ENCODE measurements around the gene HMGCR. TPM values are rescaled to one million over a fixed set of nuclear protein-coding genes. Genes with fewer than 3 reads are reported as not detected.

The HMGCR gene
- total and polyA plus RNA-seq, 2 donors (not counting 3 experiments of a cell fraction or from before 2014, with no cell fraction given): 39.6 to 104 TPM

GRCh38 chr5:75389430-75389829 is 52.4 kb downstream of the HMGCR start:
- Histone ChIP-seq H3K4me2 (ENCODE audit: insufficient read depth, low read length) (no peak overlapping the region), H3K27ac (ENCODE audit: insufficient read depth, low read depth, low read length) (no peak overlapping the region), H3K4me1 (ENCODE audit: control insufficient read depth, extremely low read depth, insufficient read depth, low read length) (no peaks in the 10 kb centered on the region), H3K27me3 (ENCODE audit: control insufficient read depth in 2 of 2, insufficient read depth in 2 of 2, low read length in 2 of 2) (no peaks in the 10 kb centered on the region), H3K4me3 (replicated peaks in 1 of 3; ENCODE audit: insufficient read depth in 1 of 3, low read depth in 1 of 3, low read length in 3 of 3) (no peak overlapping the region), H3K9ac (replicated peaks; ENCODE audit: extremely low read depth, insufficient read depth, low read length) (no peak overlapping the region), H2AFZ (ENCODE audit: low read depth, low read length) (no peak overlapping the region), H4K20me1 (replicated peaks; ENCODE audit: control insufficient read depth, extremely low read depth, insufficient read depth, low read length) (no peaks in the 10 kb centered on the region), H3K9me3 (replicated peaks; ENCODE audit: control insufficient read depth, insufficient read depth, low read length) (no peaks in the 10 kb centered on the region), H3K36me3 (ENCODE audit: control insufficient read depth in 2 of 2, extremely low read depth in 1 of 2, insufficient read depth in 2 of 2, low read length in 2 of 2) (peaks cover 0 to 3% of the 10 kb centered on the region in 2 experiments), H3K9me1 (replicated peaks; ENCODE audit: control insufficient read depth, extremely low read depth, insufficient read depth, low read length) (no peaks in the 10 kb centered on the region), H3K79me2 (ENCODE audit: control insufficient read depth, insufficient read depth, low read length) (no peaks in the 10 kb centered on the region)
- ChIA-PET CTCF (no interaction called here), POLR2A (no interaction called here)
- TF ChIP-seq MAX (IDR thresholded peaks at IDR 0.05; ENCODE audit: insufficient read depth, insufficient read length) (no peak), EZH2 (IDR thresholded peaks at IDR 0.05; ENCODE audit: borderline replicate concordance, low read depth, low read length, severe bottlenecking) (no peak), GATA2 (IDR thresholded peaks at IDR 0.05; ENCODE audit: insufficient read depth, insufficient read length, low read depth, low read length) (no peak), FOS (IDR thresholded peaks at IDR 0.05; ENCODE audit: borderline replicate concordance, insufficient read depth, low read length) (no peak), POLR2A (IDR thresholded peaks at IDR 0.05; ENCODE audit: low read depth, low read length) (no peak), MYC (IDR thresholded peaks at IDR 0.05; ENCODE audit: low read depth, low read length) (no peak), CTCF (IDR thresholded peaks at IDR 0.05; ENCODE audit: extremely low read depth in 1 of 2, insufficient read depth in 1 of 2, low read depth in 1 of 2, low read length in 2 of 2) (no peak), JUN (IDR thresholded peaks at IDR 0.05; ENCODE audit: borderline replicate concordance, insufficient read depth, insufficient read length, low read depth) (no peak), POLR2AphosphoS5 (IDR thresholded peaks at IDR 0.05; ENCODE audit: insufficient read depth, low read depth, low read length) (no peak)
- no peak for DNase-seq (ENCODE audit: low read depth, low spot score)
- intact Hi-C loops (cut with micrococcal nuclease) (no loop called here), dilution Hi-C loops (cut with MboI; ENCODE audit: extremely low pct_ligation_motif_present, low sequenced_read_pairs) (no loop called here)
- no peak for FAIRE-seq
- no TSS peak for BruUV-seq (replicated peaks)

All from endothelial cell of umbilical vein (primary cell).